OCI-LY3 (cell line): ENCODE results near the gene OSBPL3.

Experiments
- CTCF ChIP-seq: fragments of 200-600, 300-600 bp; sonication (generic); IDR thresholded peaks from 2 replicates; pipeline ENCODE4 v1.5.1; 2014; ENCODE audit warnings: antibody characterized with exemption, low read length, low read depth
- EZH2phosphoT487 ChIP-seq: fragments of 200-600 bp; shearing (Covaris generic); IDR thresholded peaks from 2 replicates; pipeline ENCODE4 v1.6.1; 2018; ENCODE audit warnings: antibody characterized with exemption, mixed run types, low read depth

GRCh38 chr7:24836084-24836483 is 143.9 kb downstream of the OSBPL3 start:
- no peak for TF ChIP-seq CTCF
- TF ChIP-seq EZH2phosphoT487 = no peak
